ENCODE results near the gene DHRS2.

- TF ChIP-seq REPIN1 (CRISPR knock-in tag; IDR thresholded peaks at IDR 0.05; ENCODE audit: borderline replicate concordance, low read depth) (no peak), ARNT (IDR thresholded peaks at IDR 0.05) (no peak), MAX (IDR thresholded peaks at IDR 0.05) (no peak), EP300 (IDR thresholded peaks at IDR 0.05; ENCODE audit: low read depth in 2 of 2, low read length in 2 of 2) (no peak), EP300 (CRISPR knock-in tag; IDR thresholded peaks at IDR 0.05; ENCODE audit: borderline replicate concordance) (no peak)
Measured at GRCh38 chr14:23604675-23605170, 31.4 kb upstream of the DHRS2 start.

Data from HepG2 (cell line).